OCI-LY7 (cell line): ENCODE results near the gene LYRM4. TPM values are rescaled to one million over a fixed set of nuclear protein-coding genes. Genes with fewer than 3 reads are reported as not detected.

Experiments
- BruUV-seq: library from RNA; stranded (reverse); fragments of 400-500 nt; replicated peaks from 2 replicates; lab custom pipeline; 2021; lab: Mats Ljungman, UMichigan
- CTCF ChIA-PET: fragments of 300-600 bp; sonication (Branson Sonifier 250); formaldehyde crosslinking; loops from one replicate; lab custom pipeline; 2022; ENCODE audit warnings: antibody characterized with exemption; ENCODE audit not compliant: unreplicated experiment; lab: Charles Lee
- POLR2A ChIA-PET: fragments of 300-600 bp; sonication (Branson Sonifier 250); formaldehyde crosslinking; loops from one replicate; lab custom pipeline; 2022; ENCODE audit warnings: antibody characterized with exemption; lab: Charles Lee
- DNase-seq: peaks from one replicate; pipeline ENCODE4 v3.0.0-alpha.2; 2015; ENCODE audit warnings: low spot score
- H2AFZ ChIP-seq: fragments of 200-600 bp; sonication (generic), shearing (Covaris generic); 2 replicates; pipeline ENCODE4 v1.6.1; 2014; ENCODE audit warnings: mild to moderate bottlenecking, antibody characterized with exemption, low read length, moderate library complexity
- H3K27ac ChIP-seq: fragments of 200-600 bp; sonication (generic); 2 replicates; pipeline ENCODE4 v1.5.1; 2014; ENCODE audit warnings: mixed run types, low read depth, mild to moderate bottlenecking, moderate library complexity, low read length, inconsistent platforms; ENCODE audit not compliant: poor library complexity, severe bottlenecking
- H3K36me3 ChIP-seq: fragments of 200-600 bp; sonication (generic); 2 replicates; pipeline ENCODE4 v1.6.1; 2014; ENCODE audit warnings: mild to moderate bottlenecking, antibody characterized with exemption, low read length, moderate library complexity, mixed read lengths; ENCODE audit not compliant: insufficient read depth
- H3K4me1 ChIP-seq: fragments of 200-600 bp; sonication (generic); 2 replicates; pipeline ENCODE4 v1.5.1; 2014; ENCODE audit warnings: mild to moderate bottlenecking, low read length; ENCODE audit not compliant: insufficient read depth, poor library complexity, severe bottlenecking
- H3K4me2 ChIP-seq: fragments of 200-600 bp; sonication (generic); 2 replicates; pipeline ENCODE4 v1.6.1; 2014; ENCODE audit warnings: mild to moderate bottlenecking, low read length
- H3K4me3 ChIP-seq: fragments of 200-600 bp; sonication (generic); 2 replicates; pipeline ENCODE4 v1.5.1; 2014; ENCODE audit warnings: mild to moderate bottlenecking, low read depth, low read length; ENCODE audit not compliant: poor library complexity, severe bottlenecking
- H3K79me2 ChIP-seq: fragments of 200-600 bp; sonication (generic); 2 replicates; pipeline ENCODE4 v1.6.1; 2016; ENCODE audit warnings: low read depth, mild to moderate bottlenecking, low read length, moderate library complexity, mixed read lengths; ENCODE audit not compliant: insufficient read depth
- H3K9me2 ChIP-seq: fragments of 200-600 bp; sonication (generic); 2 replicates; pipeline ENCODE4 v1.6.1; 2016; ENCODE audit warnings: mild to moderate bottlenecking, low read length, mixed read lengths; ENCODE audit not compliant: insufficient read depth
- H3K9me3 ChIP-seq: fragments of 200-600 bp; sonication (generic); 2 replicates; pipeline ENCODE4 v1.6.1; 2014; ENCODE audit warnings: mild to moderate bottlenecking, mixed run types, low read length, mixed read lengths
- H4K20me1 ChIP-seq: fragments of 200-600 bp; sonication (generic); 2 replicates; pipeline ENCODE4 v1.6.1; 2014; ENCODE audit warnings: mild to moderate bottlenecking, antibody characterized with exemption, low read length, moderate library complexity, mixed read lengths; ENCODE audit not compliant: insufficient read depth
- CTCF ChIP-seq: fragments of 200-600 bp; sonication (generic); conservative IDR thresholded peaks from 2 replicates; pipeline ENCODE4 v1.5.1; 2014; ENCODE audit warnings: mild to moderate bottlenecking, antibody characterized with exemption, low read length, moderate library complexity, mixed read lengths
- EZH2phosphoT487 ChIP-seq: fragments of 200-600 bp; sonication (generic); IDR thresholded peaks from 2 replicates; pipeline ENCODE4 v1.6.1; 2018; ENCODE audit warnings: low read depth, borderline replicate concordance, mild to moderate bottlenecking, mixed run types, antibody characterized with exemption, low read length, moderate library complexity, mixed read lengths
- intact Hi-C: fragments of 100-400 bp; cut with micrococcal nuclease; formaldehyde crosslinking; loops from one replicate; pipeline ENCODE4 v1.10.0; 2022; ENCODE audit not compliant: unreplicated experiment
- total RNA-seq, 2 experiments: library from RNA; depleted of rRNA in 1 of 2; stranded (reverse); fragments of >200 nt in 1 of 2; shearing (Covaris generic) in 1 of 2; gene quantifications; 2 replicates each; pipeline ENCODE4 v1.2.3, GENCODE V29; 2014 to 2022

Gene LYRM4
- total RNA-seq, 2 experiments from 2014 or later, result 19.6 to 34.3 TPM

GRCh38 chr6:5205035-5205507 is 55.7 kb downstream of the LYRM4 start:
- 0 out of 2 replicates have a peak, but pooled peaks cover 3% of the 10 kb centered on the region for H3K36me3 ChIP-seq
- no peak for DNase-seq
- no TSS peak for BruUV-seq
- H4K20me1 ChIP-seq, result no peaks in the 10 kb centered on the region
- H3K27ac ChIP-seq, result no peak overlapping the region
- no peaks in the 10 kb centered on the region for H3K79me2 ChIP-seq
- H3K4me1 ChIP-seq, result peaks cover 9% of the 10 kb centered on the region
- H3K4me3 ChIP-seq, result no peak overlapping the region
- H3K9me2 ChIP-seq, result no peaks in the 10 kb centered on the region
- CTCF ChIA-PET, result no interaction called here
- no peaks in the 10 kb centered on the region for H3K9me3 ChIP-seq
- intact Hi-C loops, result no loop called here
- H3K4me2 ChIP-seq, result no peak overlapping the region
- POLR2A ChIA-PET, result interaction anchor here (0.9 kb wide), 1 partner anchor 12 kb away, joined by 3 read pairs; no protein-coding TSS in a partner anchor
- H2AFZ ChIP-seq, result no peak overlapping the region
- no peak for TF ChIP-seq EZH2phosphoT487
- no peak for TF ChIP-seq CTCF

GRCh38 chr6:5204376-5204775 is 56.4 kb downstream of the LYRM4 start:
- 0 out of 2 replicates have a peak, but pooled peaks cover 3% of the 10 kb centered on the region for H3K36me3 ChIP-seq
- POLR2A ChIA-PET, result interaction anchor here (0.9 kb wide), 1 partner anchor 11 kb away, joined by 3 read pairs; no protein-coding TSS in a partner anchor
- H4K20me1 ChIP-seq, result no peaks in the 10 kb centered on the region
- TF ChIP-seq CTCF (no peak), EZH2phosphoT487 (no peak)
- no peaks in the 10 kb centered on the region for H3K9me2 ChIP-seq
- no peak for DNase-seq
- no TSS peak for BruUV-seq
- no peaks in the 10 kb centered on the region for H3K9me3 ChIP-seq
- no peak overlapping the region for H3K4me3 ChIP-seq
- H3K27ac ChIP-seq, result no peak overlapping the region
- no peak overlapping the region for H3K4me2 ChIP-seq
- H2AFZ ChIP-seq, result no peak overlapping the region
- intact Hi-C loops, result no loop called here
- H3K79me2 ChIP-seq, result no peaks in the 10 kb centered on the region
- CTCF ChIA-PET, result no interaction called here
- peaks cover 9% of the 10 kb centered on the region for H3K4me1 ChIP-seq

- Histone ChIP-seq H3K79me2 (no peaks in the 10 kb centered on the region), H3K4me1 (peaks cover 9% of the 10 kb centered on the region), H3K9me2 (no peaks in the 10 kb centered on the region), H3K4me2 (no peak overlapping the region), H3K27ac (no peak overlapping the region), H2AFZ (no peak overlapping the region), H3K9me3 (no peaks in the 10 kb centered on the region), H3K36me3 (0 out of 2 replicates have a peak, but pooled peaks cover 3% of the 10 kb centered on the region), H3K4me3 (no peak overlapping the region), H4K20me1 (no peaks in the 10 kb centered on the region)
- no peak for TF ChIP-seq CTCF
- TF ChIP-seq EZH2phosphoT487, result no peak
- ChIA-PET POLR2A (no interaction called here), CTCF (no interaction called here)
- BruUV-seq, result no TSS peak
- DNase-seq, result no peak
- intact Hi-C loops, result no loop called here
These were observed 57.2 kb downstream of the LYRM4 start for GRCh38 chr6:5203546-5203945.
